ENCODE measurements around the gene PNKP. TPM values are rescaled to one million over a fixed set of nuclear protein-coding genes. Genes with fewer than 3 reads are reported as not detected.
A peak's percentile ranks its signal among the peaks of the same experiment; 100 is the strongest.

PNKP gene
- total and polyA plus RNA-seq, 10 of the 15 experiments (the other 5 are each of a cell fraction or from before 2014, with no cell fraction given) = 2.9 to 82.3 (median 33.2) TPM

DNA sequence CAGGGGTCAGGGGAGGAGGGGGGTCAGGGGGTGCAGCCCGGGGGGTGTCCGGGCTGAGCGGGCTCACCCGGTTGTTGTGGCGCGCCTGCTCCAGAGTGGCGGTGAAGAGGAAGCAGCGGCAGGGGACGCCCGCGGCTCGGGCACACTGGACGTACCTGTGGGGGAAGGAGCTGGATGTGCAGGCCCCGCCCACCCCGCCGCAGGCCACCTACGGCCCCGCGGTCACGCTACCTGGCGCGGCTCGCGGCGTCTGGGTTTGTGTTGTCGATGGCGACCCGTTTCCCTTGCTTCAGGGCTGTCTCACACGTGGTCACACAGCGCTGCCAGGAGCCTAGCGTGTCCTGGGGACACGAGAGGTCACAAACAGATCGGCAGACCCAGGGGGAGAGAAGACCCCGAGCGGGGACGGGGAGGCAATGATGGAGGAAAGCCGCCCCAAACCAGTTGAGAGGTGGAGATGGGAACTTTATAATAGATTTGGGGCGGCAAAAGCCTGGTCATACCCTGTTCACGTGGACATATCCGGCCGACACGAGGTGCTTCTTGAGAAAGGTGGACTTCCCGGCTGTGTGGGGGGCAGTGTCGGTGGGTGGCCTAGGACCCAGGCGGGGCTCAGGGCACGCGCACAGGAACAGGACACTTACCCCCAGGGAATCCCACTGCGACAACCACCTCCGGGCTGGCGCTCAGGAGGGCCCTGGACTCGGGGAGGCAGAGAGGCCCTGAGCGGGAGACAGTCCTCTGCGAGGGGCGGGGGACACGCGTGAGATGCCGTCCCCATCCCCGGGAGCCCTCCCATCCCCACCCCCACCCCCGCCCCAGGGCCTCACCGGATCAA, 5.6 kb downstream of the PNKP start:
- Histone ChIP-seq H3K79me2 (ENCODE audit: control insufficient read depth, insufficient read depth, low read length) (peaks cover 15% of the 10 kb centered on the region), H3K27me3 (replicated peaks in 1 of 2; ENCODE audit: control insufficient read depth in 2 of 2, insufficient read depth in 2 of 2, low read length in 1 of 2) (no peaks in the 10 kb centered on the region), H2AFZ (ENCODE audit: control insufficient read depth, low read depth, low read length) (no peak overlapping the region), H3K4me1 (ENCODE audit: control insufficient read depth, insufficient read depth, low read length) (peaks cover 3% of the 10 kb centered on the region; the same call in 1 of the 2 replicates), H3K9ac (ENCODE audit: control insufficient read depth, insufficient read depth, low read length) (no peak overlapping the region), H3K4me3 (no peak overlapping the region), H4K20me1 (ENCODE audit: control insufficient read depth, insufficient read depth) (no peaks in the 10 kb centered on the region), H3K4me2 (ENCODE audit: control insufficient read depth, insufficient read depth) (no peak overlapping the region), H3K36me3 (ENCODE audit: control insufficient read depth in 2 of 2, insufficient read depth in 2 of 2, low read length in 1 of 2) (peaks cover 9 to 32% of the 10 kb centered on the region in 2 experiments), H3K27ac (ENCODE audit: control insufficient read depth, insufficient read depth) (no peak overlapping the region), H3K9me3 (replicated peaks; ENCODE audit: control insufficient read depth, insufficient read depth, low read length) (no peaks in the 10 kb centered on the region)
- no TSS peak for BruUV-seq (replicated peaks)
- no peak for FAIRE-seq
- no peak for DNase-seq (ENCODE audit: low read depth, low spot score)
- RAD21 ChIA-PET (ENCODE audit: unreplicated experiment) = no interaction called here
- TF ChIP-seq, protein P1, sequence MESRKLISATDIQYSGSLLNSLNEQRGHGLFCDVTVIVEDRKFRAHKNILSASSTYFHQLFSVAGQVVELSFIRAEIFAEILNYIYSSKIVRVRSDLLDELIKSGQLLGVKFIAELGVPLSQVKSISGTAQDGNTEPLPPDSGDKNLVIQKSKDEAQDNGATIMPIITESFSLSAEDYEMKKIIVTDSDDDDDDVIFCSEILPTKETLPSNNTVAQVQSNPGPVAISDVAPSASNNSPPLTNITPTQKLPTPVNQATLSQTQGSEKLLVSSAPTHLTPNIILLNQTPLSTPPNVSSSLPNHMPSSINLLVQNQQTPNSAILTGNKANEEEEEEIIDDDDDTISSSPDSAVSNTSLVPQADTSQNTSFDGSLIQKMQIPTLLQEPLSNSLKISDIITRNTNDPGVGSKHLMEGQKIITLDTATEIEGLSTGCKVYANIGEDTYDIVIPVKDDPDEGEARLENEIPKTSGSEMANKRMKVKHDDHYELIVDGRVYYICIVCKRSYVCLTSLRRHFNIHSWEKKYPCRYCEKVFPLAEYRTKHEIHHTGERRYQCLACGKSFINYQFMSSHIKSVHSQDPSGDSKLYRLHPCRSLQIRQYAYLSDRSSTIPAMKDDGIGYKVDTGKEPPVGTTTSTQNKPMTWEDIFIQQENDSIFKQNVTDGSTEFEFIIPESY (IDR thresholded peaks at IDR 0.05) = peak; percentile 77; the same call in 1 of the 2 replicates
- no peak for TF ChIP-seq ZNF622 (IDR thresholded peaks at IDR 0.05)
- WGBS (ENCODE audit: insufficient coverage, insufficient replicate concordance, low lambda C conversion rate, missing lambda C conversion rate) = 97% methylated on average over 37 of the region's 60 CpGs
- CTCF ChIA-PET = interaction anchor here (0.6 kb wide), 1 partner anchor 57 kb away, joined by 3 read pairs; no protein-coding TSS in a partner anchor
- no peak for ATAC-seq
- SMC1A ChIA-PET (ENCODE audit: uncharacterized antibody, unreplicated experiment) = no interaction called here
- intact Hi-C loops (cut with micrococcal nuclease; ENCODE audit: unreplicated experiment) (no loop called here), in situ Hi-C loops (cut with MboI) (no loop called here)
- POLR2A ChIA-PET = no interaction called here

DNA sequence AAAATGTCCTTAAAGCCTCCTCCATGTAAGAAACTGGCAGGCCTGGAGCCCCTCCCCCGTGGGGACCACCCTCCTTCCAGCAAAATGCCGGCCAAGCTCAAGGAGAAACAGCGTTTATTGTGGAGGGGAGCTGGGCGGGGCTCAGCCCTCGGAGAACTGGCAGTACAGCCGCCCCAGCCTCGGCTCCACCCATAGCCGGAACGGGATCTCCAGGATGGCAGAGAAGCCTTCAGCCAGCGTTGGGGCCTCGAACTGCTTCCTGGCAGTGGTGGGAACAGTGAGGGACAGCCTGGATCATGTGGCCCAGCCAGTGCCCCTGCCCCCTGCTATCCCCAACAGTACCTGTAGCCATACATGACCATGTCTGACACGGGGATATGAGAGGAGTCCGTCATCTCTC, 6.3 kb downstream of the PNKP start:
- POLR2A ChIA-PET = no interaction called here
- WGBS (ENCODE audit: insufficient coverage, insufficient replicate concordance, low lambda C conversion rate, missing lambda C conversion rate) = 96% methylated on average over 11 of the region's 13 CpGs

More for the DNA sequence above, 6.3 kb downstream of the PNKP start:
- peaks cover 9% of the 10 kb centered on the region for H3K79me2 ChIP-seq (ENCODE audit: control insufficient read depth, insufficient read depth, low read length)
- H3K9ac ChIP-seq (ENCODE audit: control insufficient read depth, insufficient read depth, low read length) = no peak overlapping the region
- no peak for FAIRE-seq
- peaks cover 9 to 32% of the 10 kb centered on the region in 2 experiments for H3K36me3 ChIP-seq (ENCODE audit: control insufficient read depth in 2 of 2, insufficient read depth in 2 of 2, low read length in 1 of 2)
- RAD21 ChIA-PET (ENCODE audit: unreplicated experiment) = no interaction called here
- H2AFZ ChIP-seq (ENCODE audit: control insufficient read depth, low read depth, low read length) = no peak overlapping the region
- H3K9me3 ChIP-seq (replicated peaks; ENCODE audit: control insufficient read depth, insufficient read depth, low read length) = no peaks in the 10 kb centered on the region
- no TSS peak for BruUV-seq (replicated peaks)
- TF ChIP-seq SREBF1 (IDR thresholded peaks at IDR 0.05; ENCODE audit: low read length) (no peak), RELA (IDR thresholded peaks at IDR 0.05; ENCODE audit: borderline replicate concordance, partially characterized antibody) (no peak)
- TF ChIP-seq, protein P2, sequence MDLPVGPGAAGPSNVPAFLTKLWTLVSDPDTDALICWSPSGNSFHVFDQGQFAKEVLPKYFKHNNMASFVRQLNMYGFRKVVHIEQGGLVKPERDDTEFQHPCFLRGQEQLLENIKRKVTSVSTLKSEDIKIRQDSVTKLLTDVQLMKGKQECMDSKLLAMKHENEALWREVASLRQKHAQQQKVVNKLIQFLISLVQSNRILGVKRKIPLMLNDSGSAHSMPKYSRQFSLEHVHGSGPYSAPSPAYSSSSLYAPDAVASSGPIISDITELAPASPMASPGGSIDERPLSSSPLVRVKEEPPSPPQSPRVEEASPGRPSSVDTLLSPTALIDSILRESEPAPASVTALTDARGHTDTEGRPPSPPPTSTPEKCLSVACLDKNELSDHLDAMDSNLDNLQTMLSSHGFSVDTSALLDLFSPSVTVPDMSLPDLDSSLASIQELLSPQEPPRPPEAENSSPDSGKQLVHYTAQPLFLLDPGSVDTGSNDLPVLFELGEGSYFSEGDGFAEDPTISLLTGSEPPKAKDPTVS (IDR thresholded peaks at IDR 0.05; ENCODE audit: low read depth, low read length) = no peak
- no peak overlapping the region for H3K4me2 ChIP-seq (ENCODE audit: control insufficient read depth, insufficient read depth)
- ATAC-seq = no peak
- no peak for DNase-seq (ENCODE audit: low read depth, low spot score)
- no peaks in the 10 kb centered on the region for H3K27me3 ChIP-seq (replicated peaks in 1 of 2; ENCODE audit: control insufficient read depth in 2 of 2, insufficient read depth in 2 of 2, low read length in 1 of 2)
- no peaks in the 10 kb centered on the region for H4K20me1 ChIP-seq (ENCODE audit: control insufficient read depth, insufficient read depth)
- SMC1A ChIA-PET (ENCODE audit: uncharacterized antibody, unreplicated experiment) = no interaction called here
- no peak overlapping the region for H3K4me3 ChIP-seq
- in situ Hi-C loops (cut with MboI) = no loop called here
- intact Hi-C loops (cut with micrococcal nuclease; ENCODE audit: unreplicated experiment) = no loop called here
- H3K27ac ChIP-seq (ENCODE audit: control insufficient read depth, insufficient read depth) = no peak overlapping the region
- peaks cover under 1% of the 10 kb centered on the region; the same call in 1 of the 2 replicates for H3K4me1 ChIP-seq (ENCODE audit: control insufficient read depth, insufficient read depth, low read length)
- CTCF ChIA-PET = interaction anchor here (0.6 kb wide), 1 partner anchor 57 kb away, joined by 3 read pairs; no protein-coding TSS in a partner anchor
